ENCODE data around the gene CCDC81.

Gene CCDC81

GRCh38 chr11:86447763-86448480 lies 73.2 kb downstream of the CCDC81 start:
- Histone ChIP-seq H3K27me3 (ENCODE audit: insufficient read depth, low read length) (no peaks in the 10 kb centered on the region), H3K4me3 (ENCODE audit: low read length) (no peak overlapping the region), H3K9me3 (ENCODE audit: low read length) (peaks cover 5% of the 10 kb centered on the region), H2AFZ (ENCODE audit: low read depth, low read length) (no peak overlapping the region), H3K4me1 (ENCODE audit: insufficient read depth, low read length) (no peaks in the 10 kb centered on the region), H3K36me3 (ENCODE audit: insufficient read depth, low read length) (no peaks in the 10 kb centered on the region)

- no peaks in the 10 kb centered on the region for H3K36me3 ChIP-seq (ENCODE audit: insufficient read depth, low read length)
- peaks cover 5% of the 10 kb centered on the region for H3K9me3 ChIP-seq (ENCODE audit: low read length)
- H3K4me3 ChIP-seq (ENCODE audit: low read length): no peak overlapping the region
Observed at GRCh38 chr11:86449993-86450629, 75.4 kb downstream of the CCDC81 start.

GRCh38 chr11:86453290-86454030 lies 78.8 kb downstream of the CCDC81 start:
- no peak overlapping the region for H3K4me3 ChIP-seq (ENCODE audit: low read length)
- peaks cover 2% of the 10 kb centered on the region for H3K9me3 ChIP-seq (ENCODE audit: low read length)
- H3K36me3 ChIP-seq (ENCODE audit: insufficient read depth, low read length): no peaks in the 10 kb centered on the region
- no peaks in the 10 kb centered on the region for H3K27me3 ChIP-seq (ENCODE audit: insufficient read depth, low read length)
- peaks cover 7% of the 10 kb centered on the region for H3K4me1 ChIP-seq (ENCODE audit: insufficient read depth, low read length)
- no peak overlapping the region for H2AFZ ChIP-seq (ENCODE audit: low read depth, low read length)

More at GRCh38 chr11:86449993-86450629, 75.4 kb downstream of the CCDC81 start:
- no peak overlapping the region for H2AFZ ChIP-seq (ENCODE audit: low read depth, low read length)
- no peaks in the 10 kb centered on the region for H3K27me3 ChIP-seq (ENCODE audit: insufficient read depth, low read length)
- H3K4me1 ChIP-seq (ENCODE audit: insufficient read depth, low read length): no peaks in the 10 kb centered on the region

- H3K9me3 ChIP-seq (ENCODE audit: low read length): no peaks in the 10 kb centered on the region
- no peaks in the 10 kb centered on the region for H3K27me3 ChIP-seq (ENCODE audit: insufficient read depth, low read length)
- H3K4me1 ChIP-seq (ENCODE audit: insufficient read depth, low read length): peaks cover 17% of the 10 kb centered on the region
- H3K4me3 ChIP-seq (ENCODE audit: low read length): no peak overlapping the region
- no peak overlapping the region for H2AFZ ChIP-seq (ENCODE audit: low read depth, low read length)
- no peaks in the 10 kb centered on the region for H3K36me3 ChIP-seq (ENCODE audit: insufficient read depth, low read length)
Observed at GRCh38 chr11:86456075-86456939, 81.6 kb downstream of the CCDC81 start.

GRCh38 chr11:86458294-86459001 lies 83.8 kb downstream of the CCDC81 start:
- H3K9me3 ChIP-seq (ENCODE audit: low read length): peaks cover 3% of the 10 kb centered on the region
- H3K4me1 ChIP-seq (ENCODE audit: insufficient read depth, low read length): peaks cover 18% of the 10 kb centered on the region
- no peak overlapping the region for H3K4me3 ChIP-seq (ENCODE audit: low read length)
- no peaks in the 10 kb centered on the region for H3K27me3 ChIP-seq (ENCODE audit: insufficient read depth, low read length)
- H2AFZ ChIP-seq (ENCODE audit: low read depth, low read length): no peak overlapping the region
- no peaks in the 10 kb centered on the region for H3K36me3 ChIP-seq (ENCODE audit: insufficient read depth, low read length)

- no peak overlapping the region for H2AFZ ChIP-seq (ENCODE audit: low read depth, low read length)
- no peaks in the 10 kb centered on the region for H3K27me3 ChIP-seq (ENCODE audit: insufficient read depth, low read length)
- no peaks in the 10 kb centered on the region for H3K36me3 ChIP-seq (ENCODE audit: insufficient read depth, low read length)
- peaks cover 3% of the 10 kb centered on the region for H3K9me3 ChIP-seq (ENCODE audit: low read length)
- no peak overlapping the region for H3K4me3 ChIP-seq (ENCODE audit: low read length)
- peaks cover 18% of the 10 kb centered on the region for H3K4me1 ChIP-seq (ENCODE audit: insufficient read depth, low read length)
Observed at GRCh38 chr11:86459002-86459385, 84.3 kb downstream of the CCDC81 start.

GRCh38 chr11:86459682-86460460 lies 85.2 kb downstream of the CCDC81 start:
- no peak overlapping the region for H2AFZ ChIP-seq (ENCODE audit: low read depth, low read length)
- peaks cover 18% of the 10 kb centered on the region for H3K4me1 ChIP-seq (ENCODE audit: insufficient read depth, low read length)
- peaks cover 3% of the 10 kb centered on the region for H3K9me3 ChIP-seq (ENCODE audit: low read length)
- H3K4me3 ChIP-seq (ENCODE audit: low read length): no peak overlapping the region
- H3K27me3 ChIP-seq (ENCODE audit: insufficient read depth, low read length): no peaks in the 10 kb centered on the region
- no peaks in the 10 kb centered on the region for H3K36me3 ChIP-seq (ENCODE audit: insufficient read depth, low read length)

- no peaks in the 10 kb centered on the region for H3K27me3 ChIP-seq (ENCODE audit: insufficient read depth, low read length)
- H3K36me3 ChIP-seq (ENCODE audit: insufficient read depth, low read length): no peaks in the 10 kb centered on the region
- H2AFZ ChIP-seq (ENCODE audit: low read depth, low read length): no peak overlapping the region
- no peak overlapping the region for H3K4me3 ChIP-seq (ENCODE audit: low read length)
- peaks cover 3% of the 10 kb centered on the region for H3K9me3 ChIP-seq (ENCODE audit: low read length)
- peaks cover 18% of the 10 kb centered on the region for H3K4me1 ChIP-seq (ENCODE audit: insufficient read depth, low read length)
Observed at GRCh38 chr11:86460461-86461385, 86.0 kb downstream of the CCDC81 start.

- Histone ChIP-seq H2AFZ (ENCODE audit: low read depth, low read length) (no peak overlapping the region), H3K9me3 (ENCODE audit: low read length) (peaks cover 3% of the 10 kb centered on the region), H3K27me3 (ENCODE audit: insufficient read depth, low read length) (no peaks in the 10 kb centered on the region), H3K4me1 (ENCODE audit: insufficient read depth, low read length) (peaks cover 11% of the 10 kb centered on the region), H3K4me3 (ENCODE audit: low read length) (no peak overlapping the region), H3K36me3 (ENCODE audit: insufficient read depth, low read length) (no peaks in the 10 kb centered on the region)
Observed at GRCh38 chr11:86461892-86462291, 87.2 kb downstream of the CCDC81 start.

- Histone ChIP-seq H3K9me3 (ENCODE audit: low read length) (peaks cover 3% of the 10 kb centered on the region), H3K4me1 (ENCODE audit: insufficient read depth, low read length) (peaks cover 15% of the 10 kb centered on the region), H2AFZ (ENCODE audit: low read depth, low read length) (no peak overlapping the region), H3K4me3 (ENCODE audit: low read length) (no peak overlapping the region), H3K27me3 (ENCODE audit: insufficient read depth, low read length) (no peaks in the 10 kb centered on the region), H3K36me3 (ENCODE audit: insufficient read depth, low read length) (no peaks in the 10 kb centered on the region)
Observed at GRCh38 chr11:86463120-86463519, 88.4 kb downstream of the CCDC81 start.

- no peaks in the 10 kb centered on the region for H3K36me3 ChIP-seq (ENCODE audit: insufficient read depth, low read length)
- peaks cover 3% of the 10 kb centered on the region for H3K9me3 ChIP-seq (ENCODE audit: low read length)
- H3K4me1 ChIP-seq (ENCODE audit: insufficient read depth, low read length): peaks cover 15% of the 10 kb centered on the region
- no peak overlapping the region for H3K4me3 ChIP-seq (ENCODE audit: low read length)
- H3K27me3 ChIP-seq (ENCODE audit: insufficient read depth, low read length): no peaks in the 10 kb centered on the region
- no peak overlapping the region for H2AFZ ChIP-seq (ENCODE audit: low read depth, low read length)
Observed at GRCh38 chr11:86463955-86464354, 89.3 kb downstream of the CCDC81 start.

All from neuron (in vitro differentiated cells).